HG02870 (cell line): ENCODE results near the gene SH2D7.
A peak's percentile ranks its signal among the peaks of the same experiment; 100 is the strongest.
"Not testable (repeated sequence)": the region's sequence is repeated elsewhere in the genome, so short reads cannot be mapped to it uniquely, and the experiment has no call there.

Experiments used
- ATAC-seq: cut with Tn5 transposase; IDR thresholded peaks from one replicate; pipeline ENCODE4 v1.9.1; 2021; ENCODE audit warnings: mild to moderate bottlenecking, moderate library complexity; ENCODE audit not compliant: unreplicated experiment

SH2D7 gene

DNA sequence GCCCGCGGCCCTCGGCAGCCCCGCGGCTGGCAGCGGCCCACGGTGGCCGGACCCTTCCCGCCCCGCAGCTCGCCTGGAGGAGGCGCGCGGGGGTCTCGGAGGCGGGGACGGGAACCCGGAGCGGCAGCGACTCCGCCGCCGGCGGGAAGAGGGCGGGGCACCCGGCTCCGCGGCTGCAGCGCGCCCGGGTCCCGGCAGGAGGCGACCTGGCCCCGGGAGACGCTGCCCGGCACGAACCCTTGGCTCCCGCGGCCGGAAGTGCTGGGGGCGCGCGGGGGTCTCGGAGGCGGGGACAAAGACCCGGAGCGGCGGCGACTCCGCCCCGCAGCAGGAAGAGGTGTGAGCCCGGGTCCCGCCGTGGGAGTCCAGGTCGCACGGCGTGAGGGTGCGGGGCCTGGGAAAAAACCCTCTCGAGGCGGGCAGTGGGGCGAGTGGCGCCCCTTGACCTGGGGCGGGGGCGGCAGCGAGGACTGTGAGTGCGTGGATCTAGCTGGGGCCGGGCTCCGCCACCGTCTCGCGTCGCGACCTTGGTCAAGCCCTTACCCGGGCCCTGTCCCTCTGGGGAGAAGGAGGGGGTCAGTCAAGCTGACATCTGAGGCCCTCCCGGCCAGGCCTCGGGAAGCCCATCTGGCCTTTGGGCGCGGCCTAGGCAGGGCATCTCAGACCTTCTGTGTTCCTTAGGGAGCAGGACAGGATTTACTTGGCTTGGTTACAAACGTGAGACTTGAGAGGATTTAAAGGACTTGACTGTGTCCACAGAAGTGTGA lies 39.1 kb downstream of the SH2D7 start, which contains the start of gene CIB2:
CIB2 (minus strand) TSS at position 151 of the 767 bp plus-strand sequence. CDS start 230 bp downstream, outside the sequence.
- peak; percentile 72 for ATAC-seq

DNA sequence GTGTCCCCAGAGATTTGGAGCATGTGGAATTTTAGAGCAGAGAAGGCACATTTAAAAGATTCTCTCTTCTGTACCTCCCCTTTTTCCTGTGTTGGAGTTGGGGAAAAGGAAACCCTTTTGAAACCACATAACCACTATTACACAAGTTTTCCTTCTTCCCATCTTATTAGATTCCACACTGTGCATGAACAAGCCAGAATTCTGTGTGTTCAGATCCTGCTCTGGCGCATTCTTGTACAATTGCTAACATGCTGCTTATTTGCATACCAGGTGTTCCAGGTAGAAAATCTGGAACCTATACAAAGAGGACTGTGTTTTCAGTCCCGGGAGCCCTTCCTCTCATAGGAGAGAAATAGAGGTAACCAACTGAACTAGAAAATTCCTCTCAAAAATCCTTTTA lies 41.4 kb downstream of the SH2D7 start:
- no peak for ATAC-seq

DNA sequence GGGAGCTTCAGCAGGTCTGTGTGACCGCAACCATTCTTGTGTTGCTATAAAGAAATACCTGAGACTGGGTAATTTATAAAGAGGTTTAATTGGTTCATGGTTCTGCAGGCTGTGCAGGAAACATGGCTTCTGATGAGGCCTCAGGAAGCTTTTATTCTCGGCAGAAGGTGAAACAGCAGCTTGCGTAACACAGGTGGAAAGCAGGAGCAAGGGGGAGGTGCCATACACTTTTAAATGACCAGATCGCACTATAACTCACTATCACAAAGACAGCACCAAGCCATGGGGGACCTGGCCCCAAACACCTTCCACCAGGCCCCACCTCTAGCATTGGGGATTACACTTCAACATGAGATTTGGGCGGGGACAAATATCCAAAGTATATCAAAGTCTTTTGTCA lies 47.2 kb downstream of the SH2D7 start:
- no peak for ATAC-seq

DNA sequence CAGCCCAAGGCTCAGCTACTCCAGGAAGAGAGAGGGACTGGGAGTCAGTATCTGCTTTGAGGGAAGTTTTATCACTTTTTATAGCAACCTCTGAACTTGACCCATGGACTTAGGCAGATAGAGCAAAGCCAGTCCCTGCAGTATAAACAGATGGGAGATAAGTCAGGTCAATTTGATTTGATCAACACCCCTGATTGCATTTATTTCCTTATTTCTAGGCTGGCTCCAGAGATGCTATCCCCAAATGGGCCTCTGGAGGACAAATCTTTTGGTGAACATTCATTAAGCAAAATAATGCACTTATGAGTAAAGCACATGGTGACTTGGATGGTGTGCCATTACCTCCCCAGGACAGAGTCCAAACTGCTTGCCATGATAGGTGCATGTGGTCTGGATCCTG lies 47.9 kb downstream of the SH2D7 start:
- ATAC-seq, result no peak

DNA sequence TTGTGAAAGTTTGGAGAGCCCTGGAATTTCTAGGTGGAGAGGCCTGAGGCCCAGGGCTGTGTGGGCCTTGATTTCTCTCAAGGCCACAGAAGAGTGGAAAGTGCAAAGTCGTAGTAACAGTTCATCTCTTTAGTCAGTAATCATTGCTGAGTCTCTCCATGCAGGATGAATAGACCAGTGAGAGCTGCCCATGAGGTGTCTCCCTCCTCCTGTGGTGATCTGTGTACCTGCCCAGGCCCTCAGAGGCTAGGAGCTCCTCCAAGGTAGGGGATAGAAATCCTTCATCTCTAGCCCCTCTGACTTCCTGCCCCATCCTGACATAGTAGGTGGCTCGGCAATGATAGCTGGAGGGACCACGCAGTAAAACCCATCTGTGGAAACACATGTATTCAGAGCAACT lies 50.0 kb downstream of the SH2D7 start:
- ATAC-seq, result no peak

DNA sequence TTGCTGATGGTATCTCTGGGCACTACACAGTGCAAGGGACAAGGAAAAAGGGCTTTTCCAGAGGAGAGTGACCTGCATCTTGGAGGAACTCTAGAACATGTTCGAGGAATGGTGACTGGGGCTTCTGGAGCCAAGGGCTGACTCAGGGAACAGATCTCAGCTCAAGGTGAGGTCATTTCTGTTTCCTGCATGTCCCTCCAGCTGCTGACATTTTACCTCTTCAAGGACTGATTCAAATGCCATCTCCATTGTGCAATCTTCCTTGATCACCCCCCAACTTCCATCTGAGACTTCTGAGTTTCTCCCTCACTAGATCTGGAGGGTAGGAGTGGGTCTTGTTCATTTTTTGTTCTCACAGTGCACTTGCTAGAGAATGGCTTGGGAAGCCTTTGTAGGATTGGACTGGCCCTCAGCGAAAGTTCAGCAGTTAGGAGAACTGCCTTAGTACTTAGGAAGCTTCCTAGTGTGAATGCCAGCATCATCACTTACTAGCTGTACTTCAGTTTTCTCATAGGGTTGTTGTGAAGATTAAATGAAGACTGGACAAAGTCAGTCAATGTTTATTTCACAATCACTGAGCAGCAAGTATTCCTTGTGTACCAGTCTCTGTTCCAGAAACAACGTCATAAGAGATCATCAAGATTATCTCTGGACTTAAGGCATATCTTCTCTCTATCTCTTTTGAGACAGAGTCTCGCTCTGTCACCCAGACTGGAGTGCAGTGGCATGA lies 54.2 kb downstream of the SH2D7 start:
- no peak for ATAC-seq

DNA sequence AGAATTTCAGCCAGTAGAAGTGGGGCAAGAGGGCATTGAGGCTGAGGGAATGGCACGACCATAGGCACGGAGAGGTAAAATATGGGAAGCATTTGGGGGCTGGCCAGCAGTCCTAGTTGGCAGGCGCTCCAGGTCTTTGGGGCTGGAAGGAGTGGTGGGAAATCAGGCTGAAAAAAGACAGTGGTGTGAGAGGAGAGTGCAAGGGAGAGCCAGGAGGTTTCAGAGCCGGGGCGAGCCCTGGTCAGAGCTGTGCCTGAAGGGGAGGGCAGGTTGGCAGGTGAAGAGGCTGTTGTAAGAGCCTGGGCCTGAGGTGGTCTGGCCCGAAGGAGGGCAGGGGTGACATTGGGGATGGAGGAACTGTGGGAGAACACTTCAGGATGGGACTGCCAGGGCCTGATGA lies 55.2 kb downstream of the SH2D7 start:
- no peak for ATAC-seq

DNA sequence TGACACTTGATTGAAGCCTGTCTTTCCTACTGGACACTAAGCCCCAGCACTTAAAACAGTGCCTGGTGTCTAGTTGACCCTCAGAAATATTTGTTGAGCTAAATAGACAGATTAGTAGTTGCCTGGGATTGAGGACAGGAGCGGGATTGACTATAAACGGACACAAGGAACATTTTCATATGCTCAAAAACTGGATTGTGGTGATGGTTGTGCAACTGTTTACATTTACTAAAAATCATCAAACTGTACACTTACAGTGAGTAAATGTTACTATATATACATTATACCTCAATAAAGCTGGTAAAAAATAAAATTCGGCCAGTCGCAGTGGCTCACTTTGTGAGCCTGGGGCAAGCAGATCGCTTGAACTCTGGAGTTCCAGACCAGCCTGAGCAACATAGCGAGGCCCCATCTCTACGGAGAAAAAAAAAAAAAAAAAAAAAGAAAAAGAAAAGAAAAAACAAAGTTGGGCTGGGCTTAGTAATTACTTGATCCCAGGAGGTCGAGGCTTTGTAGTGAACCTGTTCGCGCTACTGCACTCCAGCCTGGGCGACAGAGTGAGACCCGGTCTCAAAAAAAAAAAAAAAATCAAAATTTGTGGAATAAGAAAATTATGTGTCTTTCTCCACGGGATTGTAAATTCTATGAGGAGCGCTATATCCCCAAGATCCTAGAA lies 56.2 kb downstream of the SH2D7 start:
- no peak for ATAC-seq

DNA sequence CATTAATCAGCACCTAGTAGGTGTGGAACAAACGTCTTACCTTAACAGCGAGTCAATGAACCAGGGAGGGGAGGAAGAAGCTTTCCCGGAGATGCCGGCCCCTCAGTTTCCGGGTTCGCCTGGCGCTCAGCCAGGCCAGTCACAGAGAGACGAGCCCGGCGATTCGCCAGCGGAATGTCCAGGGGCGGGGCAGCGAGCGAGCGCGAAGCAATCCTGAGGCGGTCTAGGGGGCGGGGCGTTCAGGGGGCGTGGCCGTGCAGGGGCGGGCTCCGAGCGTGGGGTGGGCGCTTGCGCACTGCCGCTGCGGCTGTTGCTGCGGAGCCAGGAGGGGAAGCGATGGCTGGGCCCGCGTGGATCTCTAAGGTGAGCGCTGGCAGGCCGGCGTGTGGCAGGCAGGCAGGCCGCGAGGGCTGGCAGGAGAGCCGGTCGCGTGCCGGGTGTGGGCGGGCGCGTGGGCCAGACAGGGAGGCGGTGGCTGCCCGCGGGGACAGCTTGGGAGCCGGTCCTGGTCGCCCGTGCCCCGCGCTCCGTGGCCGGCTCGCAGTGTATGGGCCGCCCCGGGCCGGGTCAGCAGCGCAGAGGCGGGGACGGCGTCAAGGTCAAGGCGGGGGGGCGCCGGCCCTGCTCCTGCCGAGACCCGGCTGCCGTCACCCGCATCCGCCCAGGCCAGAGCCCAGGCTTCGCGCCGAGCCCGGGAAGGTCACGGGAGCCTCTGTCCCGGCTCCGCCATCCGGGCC lies 56.9 kb downstream of the SH2D7 start, which contains the start of gene IDH3A:
IDH3A (plus strand) TSS at position 295 of the 737 bp plus-strand sequence; CDS start at position 337, 42 bp downstream.
- peak; percentile 80 for ATAC-seq

DNA sequence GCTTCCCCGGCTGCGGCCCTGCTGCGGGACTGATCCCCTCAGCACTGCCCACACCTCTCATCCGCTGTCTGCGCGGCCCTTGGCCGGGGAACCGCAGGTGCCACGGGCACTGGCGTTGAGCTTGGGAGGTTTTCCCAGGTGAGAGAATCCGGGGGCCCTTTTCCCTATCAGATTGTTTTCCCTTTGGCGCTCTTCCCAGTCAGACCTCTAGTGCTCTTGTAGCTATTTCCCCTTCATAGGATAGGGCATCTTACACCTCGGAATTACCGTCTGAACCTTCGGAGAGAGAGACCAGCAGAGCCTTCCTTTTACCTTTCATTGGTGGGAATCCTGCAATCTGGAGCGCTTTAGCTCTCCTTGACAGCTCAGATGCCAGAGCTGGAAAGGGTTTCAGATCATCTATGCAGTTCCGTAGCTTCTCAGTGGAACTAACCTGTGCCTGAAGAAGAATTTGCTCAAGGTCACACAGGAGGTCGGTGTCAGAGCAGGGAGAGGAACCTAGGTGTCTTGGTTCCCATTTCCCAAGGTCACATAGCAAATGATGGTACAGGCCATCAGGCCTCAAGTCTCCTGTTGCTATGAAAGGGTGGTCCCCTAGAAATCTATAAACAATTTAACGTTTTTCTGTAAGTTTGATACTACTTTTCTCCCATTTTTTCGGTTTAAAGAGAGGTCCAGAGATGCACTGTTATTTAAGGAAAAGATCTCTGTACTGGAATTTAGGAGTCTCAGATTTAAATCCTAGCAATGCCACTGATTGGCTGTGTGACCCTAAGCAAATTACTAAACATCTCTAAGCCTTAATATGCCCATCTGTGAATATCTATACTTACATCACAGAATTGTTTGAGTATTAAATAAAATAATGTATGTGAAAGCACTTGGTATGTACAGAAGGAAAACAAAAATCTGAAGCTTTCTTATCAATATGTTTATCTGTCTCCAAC lies 57.7 kb downstream of the SH2D7 start:
- peak; percentile 25 for ATAC-seq

DNA sequence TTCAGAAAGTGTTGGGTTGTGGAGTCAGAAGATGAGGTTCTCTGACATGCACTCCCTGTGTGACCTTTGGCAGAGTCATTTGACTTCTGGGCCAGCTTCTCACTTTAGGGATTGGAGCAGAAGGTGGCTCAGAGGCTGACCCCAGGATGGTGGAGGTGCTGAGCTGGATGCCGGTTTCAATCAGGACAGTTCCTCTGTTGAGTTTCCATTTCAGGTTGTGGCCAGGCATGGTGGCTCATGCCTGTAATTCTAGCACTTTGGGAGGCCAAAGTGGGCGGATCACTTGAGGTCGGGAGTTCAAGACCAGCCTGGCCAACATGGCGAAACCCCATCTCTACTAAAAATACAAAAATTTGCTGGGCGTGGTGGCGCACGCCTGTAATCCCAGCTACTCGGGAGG lies 58.7 kb downstream of the SH2D7 start:
- not testable (repeated sequence) for ATAC-seq
